HG02678 (cell line): ENCODE measurements around the gene ABRAXAS1.

ENCODE experiments used
- ATAC-seq: cut with Tn5 transposase; IDR thresholded peaks from one replicate; pipeline ENCODE4 v1.9.1; 2021; ENCODE audit warnings: mild to moderate bottlenecking, moderate library complexity; ENCODE audit not compliant: unreplicated experiment

ABRAXAS1 gene

DNA sequence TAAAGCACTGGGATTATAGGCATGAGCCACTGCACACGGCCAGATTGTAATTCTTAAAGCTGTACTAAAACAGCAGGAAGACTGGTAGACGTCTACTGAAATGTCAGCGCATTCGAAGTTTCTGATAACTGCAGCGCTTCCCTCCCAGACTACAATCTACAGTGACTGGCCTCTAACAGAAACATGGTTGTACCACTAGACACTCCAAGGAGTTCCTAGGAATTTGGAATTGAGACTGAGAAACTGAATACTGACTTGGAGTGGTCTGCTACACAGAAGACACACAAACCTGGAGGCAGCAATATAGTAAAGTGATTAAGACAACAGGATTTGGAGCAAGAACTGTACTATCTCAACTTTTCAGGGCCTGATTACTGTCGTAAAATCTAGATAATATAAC is 30.2 kb downstream of the ABRAXAS1 start:
- no peak for ATAC-seq

DNA sequence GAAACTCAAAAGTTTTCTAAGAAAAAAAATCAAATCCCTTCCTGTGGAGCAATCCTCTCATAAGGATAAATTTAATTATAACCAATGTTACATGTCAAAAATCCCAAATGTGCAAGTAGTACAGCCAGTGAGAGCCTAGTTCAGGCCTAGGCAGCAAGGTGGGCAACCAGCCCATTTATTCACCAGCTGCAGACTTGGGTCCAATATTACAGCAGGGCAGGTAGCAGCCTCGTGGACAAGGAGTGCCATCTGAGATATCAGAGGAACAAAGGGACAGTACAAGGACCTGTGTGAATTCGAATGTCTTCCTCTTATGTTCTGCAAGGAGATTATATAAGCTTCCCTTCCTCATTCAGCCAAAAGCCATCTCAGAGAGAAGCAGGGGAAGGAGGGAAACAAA is 35.9 kb downstream of the ABRAXAS1 start:
- ATAC-seq, result no peak

DNA sequence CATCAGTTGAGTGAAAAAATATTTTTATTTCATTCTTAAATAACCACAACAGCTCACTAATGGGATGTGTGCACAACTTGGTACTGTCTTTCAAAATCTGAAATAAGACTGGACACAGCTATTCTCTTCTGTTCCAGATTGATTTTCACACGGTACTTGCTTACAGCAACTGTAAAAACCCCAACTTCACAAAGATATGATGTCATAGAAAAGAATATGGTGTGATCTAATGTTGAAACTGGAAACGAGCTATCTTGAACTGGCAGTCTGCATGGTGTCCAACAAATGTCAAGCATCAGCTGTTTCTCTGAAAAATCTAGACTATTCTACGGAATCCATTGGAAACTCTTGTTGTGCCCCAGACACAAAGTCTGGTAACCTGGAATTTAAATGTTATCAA is 44.0 kb downstream of the ABRAXAS1 start:
- no peak for ATAC-seq

DNA sequence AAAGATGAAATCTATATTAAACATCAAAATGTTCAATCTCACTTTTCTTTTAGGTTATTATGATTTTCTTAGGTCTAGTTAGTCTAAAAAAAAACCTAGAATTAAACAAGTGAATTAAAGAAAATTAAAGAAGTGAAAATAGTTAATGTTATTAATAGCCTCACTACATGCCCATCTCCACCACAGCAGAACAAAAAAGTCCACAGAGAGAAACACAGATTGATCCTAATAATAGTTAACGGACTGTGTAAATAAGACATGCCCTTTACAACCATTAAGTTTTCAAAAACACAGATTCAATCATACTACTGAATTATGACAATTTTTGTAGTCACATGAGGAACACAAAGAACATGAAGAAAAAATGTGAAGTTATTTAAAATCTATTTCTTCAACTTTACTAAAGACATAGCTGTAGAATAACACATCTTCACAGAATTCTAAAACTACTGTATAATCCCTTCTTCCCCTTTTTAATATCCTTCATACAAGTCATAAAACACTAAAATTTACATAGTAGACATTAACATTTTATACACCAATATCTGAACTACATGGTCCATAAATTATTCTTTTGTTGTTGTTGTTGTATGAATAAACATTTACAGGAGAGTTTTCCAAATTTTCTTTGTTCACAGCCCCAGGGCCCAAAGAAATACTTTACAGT is 44.6 kb downstream of the ABRAXAS1 start:
- no peak for ATAC-seq

DNA sequence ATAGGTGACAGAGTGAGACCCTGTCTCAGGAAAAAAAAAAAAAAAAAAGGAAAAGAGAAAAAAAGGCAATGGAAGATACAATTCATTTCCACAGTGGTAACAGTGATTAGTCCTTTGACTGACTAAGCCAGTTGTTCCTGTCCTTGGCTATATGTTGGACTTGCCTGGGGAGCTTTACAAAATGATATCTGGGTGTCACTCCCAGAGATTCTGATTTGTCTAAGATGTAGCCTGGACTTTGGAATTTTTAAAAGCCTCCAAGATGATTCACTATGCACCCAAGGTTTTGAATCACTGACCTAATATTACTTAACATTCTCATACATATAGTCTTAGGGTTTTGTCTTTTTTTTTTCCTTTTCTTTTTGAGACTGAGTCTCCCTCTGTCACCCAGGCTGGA is 46.2 kb downstream of the ABRAXAS1 start:
- ATAC-seq, result no peak

DNA sequence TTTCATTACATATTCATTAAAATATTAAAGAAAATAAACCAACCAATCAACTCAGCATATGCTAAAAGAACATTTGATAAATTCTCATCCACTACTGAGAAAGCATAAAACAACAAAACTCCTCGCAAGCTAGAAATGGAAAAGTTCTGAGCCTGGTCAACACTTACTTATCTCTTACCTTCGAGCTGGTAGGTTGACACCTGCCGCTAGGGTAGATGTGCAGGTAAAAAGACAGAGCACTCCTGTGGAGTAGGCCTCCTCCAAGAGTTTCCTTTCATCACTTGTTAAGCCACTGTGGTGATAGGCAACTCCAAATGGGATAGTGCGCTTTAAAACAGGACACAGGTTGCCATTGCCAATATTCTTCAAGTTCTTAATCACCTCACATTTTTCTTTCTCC is 48.2 kb downstream of the ABRAXAS1 start:
- no peak for ATAC-seq

DNA sequence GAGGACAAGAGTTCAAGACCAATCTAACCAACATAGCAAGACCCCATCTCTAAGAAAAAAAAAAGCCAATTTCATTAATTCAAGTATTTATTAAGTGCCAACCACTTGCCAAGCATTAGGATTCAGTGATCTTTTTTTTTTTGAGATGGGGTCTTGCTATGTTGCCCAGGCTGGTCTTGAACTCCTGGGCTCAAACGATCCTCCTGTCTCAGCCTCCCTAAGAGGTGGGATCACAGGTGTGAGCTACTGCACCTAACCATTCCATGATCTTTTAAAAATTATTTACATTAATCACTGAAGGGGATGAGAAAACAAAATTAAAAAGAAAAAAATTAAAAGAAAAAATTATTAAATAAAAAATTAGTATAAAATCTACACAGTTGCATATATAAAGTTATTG is 53.7 kb downstream of the ABRAXAS1 start:
- no peak for ATAC-seq

DNA sequence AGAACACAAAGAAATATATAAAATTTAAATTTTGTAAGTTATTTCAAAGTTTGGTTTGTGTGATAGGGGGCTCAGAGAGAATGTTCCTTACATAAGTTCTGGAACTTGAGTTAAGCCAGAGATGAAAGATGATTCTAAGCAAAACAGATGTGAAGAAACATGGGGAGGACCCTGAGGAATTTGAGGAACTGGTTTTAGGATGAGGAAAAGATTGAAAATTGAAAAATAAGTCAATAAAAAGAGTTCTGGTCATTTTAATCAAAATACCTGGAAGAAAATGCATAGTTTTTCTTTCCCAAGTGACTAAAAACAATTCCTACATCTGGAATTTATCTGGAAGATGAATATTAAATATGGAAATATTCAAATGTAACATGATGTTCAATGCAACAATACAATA is 66.7 kb downstream of the ABRAXAS1 start:
- no peak for ATAC-seq

DNA sequence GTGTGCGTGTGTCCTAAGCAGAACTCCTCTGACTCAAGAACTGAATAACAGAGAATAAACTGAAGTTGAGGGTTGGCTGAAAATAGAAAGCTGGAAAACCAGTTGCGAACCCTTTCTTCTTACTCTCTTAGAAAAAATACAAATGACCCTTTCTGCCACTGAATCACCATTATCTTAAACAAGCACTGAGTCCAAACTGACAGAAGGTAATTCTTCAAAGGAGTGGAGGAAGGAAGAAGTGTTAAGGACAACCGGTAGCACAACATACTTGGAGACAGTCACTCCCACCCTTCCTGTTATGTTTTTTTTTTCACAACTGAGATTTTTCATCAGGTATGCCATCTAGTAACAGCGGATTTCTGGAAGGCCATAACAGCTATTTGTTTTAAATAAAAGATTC is 67.3 kb downstream of the ABRAXAS1 start:
- ATAC-seq, result no peak

DNA sequence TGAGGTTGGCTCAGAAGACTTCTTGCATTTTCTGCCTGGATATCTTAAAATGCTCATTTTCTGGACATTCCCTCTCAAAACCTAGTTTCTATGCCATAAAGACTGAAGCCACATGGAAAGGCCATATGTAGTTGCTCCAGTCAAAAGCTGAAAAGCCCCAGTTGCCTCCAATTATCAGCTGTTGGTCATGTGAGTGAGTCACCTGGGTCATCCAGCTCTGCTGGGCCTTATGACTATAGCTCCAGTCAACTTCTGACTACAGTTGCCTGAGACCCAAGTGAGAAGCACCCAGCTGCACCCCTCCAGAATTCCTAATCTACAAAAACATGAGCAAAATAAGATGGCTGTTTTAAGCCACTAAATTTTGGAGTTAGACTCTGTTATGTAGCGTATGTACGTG is 71.2 kb downstream of the ABRAXAS1 start:
- ATAC-seq, result no peak
